Muscle layer of duodenum (tissue), 2 donors: Measurements from ENCODE around the gene ABI3.
"Not testable (repeated sequence)": the region's sequence is repeated elsewhere in the genome, so short reads cannot be mapped to it uniquely, and the experiment has no call there.

Experiments
- H3K27ac ChIP-seq: one replicate; pipeline ENCODE4 v1.7.0; 2013; ENCODE audit warnings: mild to moderate bottlenecking, low read length
- H3K27me3 ChIP-seq: one replicate; pipeline ENCODE4 v1.7.0; 2013; ENCODE audit warnings: low read depth, mild to moderate bottlenecking, control low read depth, low read length
- H3K36me3 ChIP-seq, 2 donors: one replicate each; pipeline ENCODE4 v1.7.0; 2013; ENCODE audit warnings: low read length in 2 of 2, control low read depth in 1 of 2, mild to moderate bottlenecking in 1 of 2; ENCODE audit not compliant: insufficient read depth in 2 of 2, control insufficient read depth in 1 of 2
- H3K4me1 ChIP-seq, 2 donors: one replicate each; pipeline ENCODE4 v1.7.0; 2013; ENCODE audit warnings: low read length in 2 of 2, mild to moderate bottlenecking in 2 of 2, control low read depth in 1 of 2, moderate library complexity in 1 of 2; ENCODE audit not compliant: insufficient read depth in 2 of 2, control insufficient read depth in 1 of 2
- H3K4me3 ChIP-seq, 2 donors: one replicate each; pipeline ENCODE4 v1.7.0; 2013; ENCODE audit warnings: low read length in 2 of 2, low read depth in 1 of 2, mild to moderate bottlenecking in 1 of 2
- H3K9me3 ChIP-seq, 2 donors: one replicate each; pipeline ENCODE4 v1.7.0; 2013; ENCODE audit warnings: low read length in 2 of 2, control low read depth in 1 of 2, mild to moderate bottlenecking in 1 of 2; ENCODE audit not compliant: control insufficient read depth in 1 of 2
- donor health status: healthy.

The ABI3 gene

DNA sequence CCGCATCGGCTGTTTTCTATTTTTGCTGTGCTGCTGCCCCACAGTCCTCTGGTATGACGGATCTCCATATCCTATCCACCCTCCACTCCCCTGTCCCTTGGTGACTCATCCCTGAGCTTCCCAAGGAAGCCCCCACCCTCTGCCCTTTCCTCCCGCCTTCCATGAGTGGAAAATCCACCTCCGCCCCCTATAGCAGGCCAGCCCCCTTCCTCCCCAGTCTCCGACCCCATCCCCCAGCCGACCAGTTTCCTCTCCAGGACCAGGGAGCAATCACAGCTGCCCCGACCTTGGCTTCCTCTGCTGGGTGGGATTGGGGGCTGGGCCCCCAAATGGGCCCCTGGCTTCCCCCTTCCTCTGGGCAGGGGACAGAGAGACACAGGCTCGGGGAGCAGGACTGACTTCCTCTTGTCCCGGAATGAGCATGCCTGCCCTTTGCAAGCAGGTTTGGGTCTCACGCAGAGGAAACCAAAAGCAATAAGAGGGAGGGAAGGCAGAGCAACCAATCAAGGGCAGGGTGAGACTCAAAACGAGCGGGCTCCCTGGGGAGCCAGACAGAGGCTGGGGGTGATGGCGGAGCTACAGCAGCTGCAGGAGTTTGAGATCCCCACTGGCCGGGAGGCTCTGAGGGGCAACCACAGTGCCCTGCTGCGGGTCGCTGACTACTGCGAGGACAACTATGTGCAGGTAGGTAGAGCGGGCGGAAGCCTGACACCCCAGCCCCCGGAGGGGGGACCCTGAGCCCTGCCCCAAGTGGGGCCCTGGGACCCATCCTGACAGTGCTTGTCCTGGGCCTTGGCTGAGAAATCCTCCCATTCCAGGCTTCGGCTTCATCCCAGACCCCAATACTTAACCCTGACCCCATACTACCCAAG lies at the start of gene ABI3, which contains the start of gene GNGT2:
Gene ABI3, plus strand, starts transcription at position 550 of the 872 bp plus-strand sequence. Its CDS starts 18 bp downstream, at position 568.
Gene GNGT2, minus strand, starts transcription at position 417 of the 872 bp plus-strand sequence. CDS start 3,152 bp downstream, outside the sequence.
- H3K36me3 ChIP-seq: no peaks in the 10 kb centered on the region
- H3K27ac ChIP-seq: peak within 1 kb of the TSS; percentile 60
- peaks cover 5 to 14% of the 10 kb centered on the region in 2 donors for H3K4me1 ChIP-seq
- H3K4me3 ChIP-seq: peak within 1 kb of the TSS; percentile 41 to 56
- no peaks in the 10 kb centered on the region for H3K27me3 ChIP-seq
- H3K9me3 ChIP-seq: no peaks in the 10 kb centered on the region

GRCh38 chr17:49162866-49163265 lies 47.6 kb upstream of the ABI3 start:
- Histone ChIP-seq H3K4me1 (no peaks in the 10 kb centered on the region), H3K27me3 (peaks cover under 1% of the 10 kb centered on the region)

GRCh38 chr17:49165143-49165542 lies 45.4 kb upstream of the ABI3 start:
- H3K4me1 ChIP-seq: no peaks in the 10 kb centered on the region
- H3K36me3 ChIP-seq: no peaks in the 10 kb centered on the region
- peaks cover 11% of the 10 kb centered on the region for H3K27me3 ChIP-seq
- no peak overlapping the region for H3K4me3 ChIP-seq
- no peaks in the 10 kb centered on the region for H3K9me3 ChIP-seq
- no peak overlapping the region for H3K27ac ChIP-seq

More at GRCh38 chr17:49162866-49163265, 47.6 kb upstream of the ABI3 start:
- Histone ChIP-seq H3K27ac (no peak overlapping the region), H3K36me3 (no peaks in the 10 kb centered on the region), H3K4me3 (no peak overlapping the region), H3K9me3 (no peaks in the 10 kb centered on the region)

DNA sequence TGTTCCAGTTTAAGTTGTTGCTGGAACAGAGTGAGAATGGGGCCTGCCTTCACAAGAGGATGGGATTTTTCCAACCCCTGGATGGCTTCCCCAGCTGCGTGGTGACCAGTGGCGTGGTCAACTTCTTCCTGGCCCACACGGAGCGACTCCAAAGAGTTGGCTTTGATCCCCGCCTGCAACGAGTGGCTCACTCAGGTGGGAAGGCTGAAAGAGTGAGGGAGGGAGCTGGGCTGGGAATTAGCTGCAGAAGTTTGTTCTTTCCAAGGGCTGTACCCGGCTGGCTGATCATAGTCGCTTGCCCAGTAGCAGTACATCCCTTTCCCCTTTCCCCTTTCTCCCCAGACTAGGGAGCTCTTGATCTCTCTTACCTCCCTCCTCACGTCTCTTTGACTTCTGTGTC lies 41.8 kb upstream of the ABI3 start:
- H3K27ac ChIP-seq: no peak overlapping the region
- peaks cover 11% of the 10 kb centered on the region for H3K27me3 ChIP-seq
- H3K9me3 ChIP-seq: no peaks in the 10 kb centered on the region
- H3K4me3 ChIP-seq: no peak overlapping the region
- H3K4me1 ChIP-seq: no peaks in the 10 kb centered on the region
- no peaks in the 10 kb centered on the region for H3K36me3 ChIP-seq

GRCh38 chr17:49170216-49170615 lies 40.3 kb upstream of the ABI3 start:
- H3K9me3 ChIP-seq: peaks cover 0 to 7% of the 10 kb centered on the region in 2 donors
- H3K27me3 ChIP-seq: peaks cover 11% of the 10 kb centered on the region
- H3K36me3 ChIP-seq: no peaks in the 10 kb centered on the region
- H3K27ac ChIP-seq: no peak overlapping the region
- no peak overlapping the region for H3K4me3 ChIP-seq
- H3K4me1 ChIP-seq: no peaks in the 10 kb centered on the region

DNA sequence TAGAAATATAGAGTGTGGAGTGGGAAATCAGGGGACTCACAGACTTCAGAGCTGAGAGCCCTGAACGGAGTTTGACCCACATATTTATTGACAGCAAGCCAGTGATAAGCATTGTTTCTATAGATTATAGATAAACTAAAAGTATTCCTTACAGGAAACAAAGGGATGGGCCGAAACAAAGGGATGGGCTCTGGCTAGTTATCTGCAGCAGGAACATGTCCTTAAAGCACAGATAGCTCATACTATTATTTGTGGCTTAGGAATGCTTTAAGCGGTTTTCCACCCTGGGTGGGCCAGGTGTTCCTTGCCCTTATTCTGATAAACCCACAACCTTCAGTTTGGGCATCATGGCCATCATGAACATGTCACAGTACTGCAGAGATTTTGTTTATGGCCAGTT lies 39.8 kb upstream of the ABI3 start:
- not testable (repeated sequence) for H3K4me3 ChIP-seq, H3K27ac ChIP-seq, H3K36me3 ChIP-seq, H3K4me1 ChIP-seq
- H3K9me3 ChIP-seq: peaks cover 2 to 12% of the 10 kb centered on the region in 2 donors
- peaks cover 11% of the 10 kb centered on the region for H3K27me3 ChIP-seq

DNA sequence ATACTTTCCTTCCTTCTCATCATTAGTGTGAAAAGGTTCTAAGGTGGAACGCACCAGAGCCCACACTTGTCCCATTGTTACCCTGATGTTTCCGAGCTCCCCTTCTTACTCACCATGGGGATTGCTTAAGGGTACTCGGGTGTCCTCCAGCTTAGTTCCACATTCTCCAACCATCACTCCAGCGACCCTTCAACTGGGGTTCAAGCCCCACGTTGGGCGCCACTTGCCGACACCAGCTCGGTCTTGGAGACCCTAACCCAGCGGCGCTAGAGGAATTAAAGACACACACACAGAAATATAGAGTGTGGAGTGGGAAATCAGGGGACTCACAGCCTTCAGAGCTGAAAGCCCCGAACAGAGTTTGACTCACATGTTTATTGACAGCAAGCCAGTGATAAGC lies 34.5 kb upstream of the ABI3 start:
- not testable (repeated sequence) for H3K27ac ChIP-seq, H3K36me3 ChIP-seq, H3K4me1 ChIP-seq, H3K27me3 ChIP-seq
- Histone ChIP-seq H3K9me3 (peaks cover 18 to 32% of the 10 kb centered on the region in 2 donors), H3K4me3 (peak overlapping the region in 1 of 2 donors; percentile 19)

GRCh38 chr17:49180303-49180702 lies 30.2 kb upstream of the ABI3 start:
- Histone ChIP-seq H3K27me3 (no peaks in the 10 kb centered on the region), H3K36me3 (no peaks in the 10 kb centered on the region), H3K27ac (no peak overlapping the region), H3K4me3 (no peak overlapping the region), H3K9me3 (peaks cover 18 to 24% of the 10 kb centered on the region in 2 donors), H3K4me1 (no peaks in the 10 kb centered on the region)

DNA sequence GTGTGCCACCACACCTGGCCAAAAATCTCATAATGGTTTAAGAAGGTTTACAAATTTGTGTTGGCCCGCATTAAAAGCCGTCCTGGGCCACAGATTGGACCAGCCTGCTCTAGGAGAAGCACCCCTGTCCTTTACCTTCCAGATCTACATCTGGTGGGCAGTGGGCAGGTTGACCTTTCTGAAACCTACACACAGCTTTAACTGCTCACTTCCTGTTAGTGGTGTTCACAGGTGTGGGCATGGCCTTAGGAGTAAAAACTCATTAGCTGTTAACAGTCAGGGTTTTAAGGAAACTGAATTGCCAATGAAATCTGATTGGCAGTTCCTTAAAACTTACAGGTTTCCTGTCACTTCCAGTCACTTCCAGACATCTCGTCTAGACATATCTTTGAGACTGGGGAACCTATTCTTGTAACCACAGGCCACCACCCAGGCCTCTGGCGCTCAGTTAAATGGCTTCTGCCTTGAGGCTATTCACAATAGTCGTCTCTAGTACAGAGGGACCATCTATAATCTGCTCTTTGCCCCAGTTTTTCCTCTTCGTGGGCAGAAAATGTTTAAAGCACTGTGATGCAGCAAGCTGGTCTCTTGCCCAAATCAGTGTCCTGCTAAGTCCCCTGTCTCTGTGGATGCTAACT lies 29.4 kb upstream of the ABI3 start:
- H3K36me3 ChIP-seq: no peaks in the 10 kb centered on the region
- H3K27ac ChIP-seq: no peak overlapping the region
- H3K4me3 ChIP-seq: no peak overlapping the region
- H3K27me3 ChIP-seq: no peaks in the 10 kb centered on the region
- H3K9me3 ChIP-seq: peaks cover 14 to 16% of the 10 kb centered on the region in 2 donors
- no peaks in the 10 kb centered on the region for H3K4me1 ChIP-seq

GRCh38 chr17:49183341-49183740 lies 27.2 kb upstream of the ABI3 start:
- Histone ChIP-seq H3K27ac (no peak overlapping the region), H3K27me3 (no peaks in the 10 kb centered on the region), H3K4me1 (no peaks in the 10 kb centered on the region), H3K4me3 (no peak overlapping the region), H3K9me3 (no peaks in the 10 kb centered on the region), H3K36me3 (no peaks in the 10 kb centered on the region)

GRCh38 chr17:49183801-49184200 lies 26.7 kb upstream of the ABI3 start:
- H3K36me3 ChIP-seq: no peaks in the 10 kb centered on the region

More at GRCh38 chr17:49183801-49184200, 26.7 kb upstream of the ABI3 start:
- no peak overlapping the region for H3K4me3 ChIP-seq
- no peaks in the 10 kb centered on the region for H3K9me3 ChIP-seq
- no peaks in the 10 kb centered on the region for H3K4me1 ChIP-seq
- no peak overlapping the region for H3K27ac ChIP-seq
- H3K27me3 ChIP-seq: no peaks in the 10 kb centered on the region
